K562 (cell line): ENCODE measurements around the gene SCIN. TPM values are rescaled to one million over a fixed set of nuclear protein-coding genes. Genes with fewer than 3 reads are reported as not detected.
A peak's percentile ranks its signal among the peaks of the same experiment; 100 is the strongest.

Experiments used
- ATAC-seq: fragments of 200-7000 bp; cut with Tn5 transposase; 3 replicates; pipeline ENCODE4 v1.9.1; 2020; ENCODE audit warnings: moderate library complexity
- BruUV-seq: library from RNA; stranded (reverse); fragments of 400-500 nt; replicated peaks from 2 replicates; lab custom pipeline; 2021; lab: Mats Ljungman, UMichigan
- CTCF ChIA-PET: fragments of 300-600 bp; formaldehyde crosslinking; extraction: SDS; loops from one replicate; lab custom pipeline; 2021; ENCODE audit warnings: low intra/inter-chr PET ratio; lab: Yijun Ruan, JAX
- POLR2A ChIA-PET: fragments of 300-600, 350-650 bp; sonication (Branson Sonifier 250); formaldehyde crosslinking; extraction: SDS; loops from one replicate; lab custom pipeline; 2021; ENCODE audit warnings: antibody characterized with exemption, inconsistent platforms; lab: Yijun Ruan, JAX
- DNase-seq, 4 experiments: peaks; one replicate each; pipeline versions ENCODE4 v3.0.0 to v3.0.0-alpha.2; 2011 to 2018; ENCODE audit warnings: low spot score in 3 of 4, mixed read lengths in 3 of 4; ENCODE audit errors: extremely low read depth in 1 of 4
- FAIRE-seq: peaks from 2 replicates; lab custom pipeline; 2011; peaks lifted over from hg19 to GRCh38; lab: Jason Lieb, UNC
- H2AFZ ChIP-seq: 2 replicates; pipeline ENCODE4 v1.6.0; 2011; ENCODE audit warnings: low read depth, low read length, control low read depth, inconsistent platforms
- H3K27ac ChIP-seq: fragments of 200-600 bp; 3 replicates; pipeline ENCODE4 v1.8.0; 2011; ENCODE audit warnings: low read depth, mild to moderate bottlenecking, control low read depth, inconsistent platforms, low read length, moderate library complexity, mixed read lengths; ENCODE audit errors: extremely low read depth
- H3K27me3 ChIP-seq, 2 experiments: fragments of 300-600 bp in 1 of 2; 2 replicates in 1 of 2; 3 replicates in 1 of 2; pipeline versions ENCODE4 v1.6.0 to v1.8.0; 2011; ENCODE audit warnings: inconsistent platforms in 2 of 2, low read length in 2 of 2, mild to moderate bottlenecking in 1 of 2, mixed read lengths in 1 of 2, moderate library complexity in 1 of 2; ENCODE audit not compliant: control insufficient read depth in 2 of 2, insufficient read depth in 2 of 2
- H3K36me3 ChIP-seq: fragments of 300-600 bp; 3 replicates; pipeline ENCODE4 v1.8.0; 2011; ENCODE audit warnings: mild to moderate bottlenecking, low read length, inconsistent platforms; ENCODE audit not compliant: control insufficient read depth, insufficient read depth
- H3K4me1 ChIP-seq, 2 experiments: fragments of 200-600 bp in 1 of 2; replicated peaks in 1 of 2; 2 replicates in 1 of 2; 3 replicates in 1 of 2; pipeline versions ENCODE4 v1.5.1 to v1.8.0; 2011; ENCODE audit warnings: inconsistent platforms in 2 of 2, low read length in 2 of 2, mild to moderate bottlenecking in 1 of 2, mixed read lengths in 1 of 2, moderate library complexity in 1 of 2; ENCODE audit not compliant: control insufficient read depth in 2 of 2, insufficient read depth in 2 of 2
- H3K4me2 ChIP-seq: 2 replicates; pipeline ENCODE4 v1.6.1; 2011; ENCODE audit warnings: low read length, control low read depth, inconsistent platforms, mixed read lengths; ENCODE audit not compliant: insufficient read depth
- H3K4me3 ChIP-seq: fragments of 200-600 bp; sonication (generic), shearing (Covaris generic); 2 replicates; pipeline ENCODE4 v1.5.1; 2016; ENCODE audit warnings: control low read depth, inconsistent platforms
- H3K79me2 ChIP-seq: fragments of 200-600 bp; 3 replicates; pipeline ENCODE4 v1.8.0; 2011; ENCODE audit warnings: low read length, inconsistent platforms; ENCODE audit not compliant: control insufficient read depth, insufficient read depth
- H3K9ac ChIP-seq, 2 experiments: 2 replicates each; pipeline versions ENCODE4 v1.6.0 to v1.6.1; 2011; ENCODE audit warnings: low read depth in 2 of 2, low read length in 2 of 2, control low read depth in 1 of 2, inconsistent platforms in 1 of 2, mild to moderate bottlenecking in 1 of 2, mixed read lengths in 1 of 2; ENCODE audit not compliant: insufficient read depth in 1 of 2
- H3K9me1 ChIP-seq: one replicate; pipeline ENCODE4 v1.6.0; 2011; ENCODE audit warnings: inconsistent platforms, mild to moderate bottlenecking, low read length, moderate library complexity; ENCODE audit not compliant: control insufficient read depth, insufficient read depth
- H3K9me3 ChIP-seq: replicated peaks from 2 replicates; pipeline ENCODE4 v1.5.1; 2011; ENCODE audit warnings: low read depth, low read length, inconsistent platforms; ENCODE audit not compliant: control insufficient read depth, insufficient read depth
- H4K20me1 ChIP-seq: replicated peaks from 2 replicates; pipeline ENCODE4 v1.6.1; 2011; ENCODE audit warnings: low read length, inconsistent platforms, mixed read lengths; ENCODE audit not compliant: control insufficient read depth, insufficient read depth
- CBFB ChIP-seq: sonication (generic); formaldehyde crosslinking; IDR thresholded peaks from 2 replicates; pipeline ENCODE4 v1.4.0; 2020; ENCODE audit warnings: mild to moderate bottlenecking, missing genetic modification reagents
- CHD4 ChIP-seq: fragments of 200-600 bp; sonication (generic); IDR thresholded peaks from 3 replicates; pipeline ENCODE4 v1.6.1; 2012; ENCODE audit warnings: low read depth, mild to moderate bottlenecking, mixed read lengths, low read length, inconsistent platforms; ENCODE audit not compliant: insufficient read depth, insufficient replicate concordance, poor library complexity, severe bottlenecking
- HBP1 ChIP-seq: fragments of 450-650 bp; formaldehyde crosslinking; IDR thresholded peaks from 2 replicates; pipeline ENCODE4 v1.4.0; 2022; ENCODE audit warnings: missing genetic modification characterization
- HDAC1 ChIP-seq, 2 experiments: fragments of 450-650 bp; IDR thresholded peaks; 2 replicates each; pipeline ENCODE4 v1.6.1; 2016 to 2017; ENCODE audit warnings: inconsistent platforms in 1 of 2, mild to moderate bottlenecking in 1 of 2, moderate library complexity in 1 of 2
- HMGXB4 ChIP-seq: sonication (generic); formaldehyde crosslinking; IDR thresholded peaks from 2 replicates; pipeline ENCODE4 v1.8.1; 2023; ENCODE audit warnings: mild to moderate bottlenecking, missing genetic modification reagents
- POLR2B ChIP-seq: fragments of 450-650 bp; IDR thresholded peaks from 2 replicates; pipeline ENCODE4 v1.6.1; 2018; ENCODE audit warnings: low read depth; ENCODE audit not compliant: partially characterized antibody
- ZC3H4 ChIP-seq: sonication (generic); formaldehyde crosslinking; IDR thresholded peaks from 2 replicates; pipeline ENCODE4 v1.9.0; 2021; ENCODE audit warnings: missing genetic modification reagents, borderline replicate concordance
- ZNF140 ChIP-seq: fragments of 250-450 bp; sonication (Bioruptor Pico); IDR thresholded peaks from 2 replicates; pipeline ENCODE4 v1.8.0; 2021; ENCODE audit warnings: moderate library complexity, mild to moderate bottlenecking, inconsistent platforms
- ZNF165 ChIP-seq: fragments of 250-450 bp; sonication (Bioruptor Pico); IDR thresholded peaks from 2 replicates; pipeline ENCODE4 v1.4.0; 2020; ENCODE audit warnings: borderline replicate concordance
- ZNF174 ChIP-seq: fragments of 250-450 bp; sonication (Bioruptor Pico); IDR thresholded peaks from 2 replicates; pipeline ENCODE4 v1.4.0; 2020; ENCODE audit warnings: mild to moderate bottlenecking
- ZNF175 ChIP-seq: fragments of 200-800 bp; sonication (Bioruptor generic); IDR thresholded peaks from 2 replicates; pipeline ENCODE4 v1.6.1; 2016; ENCODE audit warnings: low read depth, mild to moderate bottlenecking, missing genetic modification characterization, missing compliant biosample characterization
- ZNF280B ChIP-seq: fragments of 250-450 bp; sonication (Bioruptor Pico); IDR thresholded peaks from 2 replicates; pipeline ENCODE4 v1.5.1; 2021; ENCODE audit warnings: mild to moderate bottlenecking
- WGBS: fragments of 100-300 bp; shearing (Covaris generic); methylation state at CpG from one replicate; pipeline ENCODE4 v1.1.6; 2016; ENCODE audit warnings: low coverage, mixed read lengths; ENCODE audit not compliant: insufficient coverage; ENCODE audit errors: missing lambda C conversion rate; 5-methylcytosine and 5-hydroxymethylcytosine counted together
- in situ Hi-C: fragments of 300-500 bp; cut with MboI; formaldehyde crosslinking; loops from 4 replicates; pipeline ENCODE4 v1.15.0; 2018; ENCODE audit warnings: inconsistent platforms, mixed read lengths
- intact Hi-C: fragments of 100-400 bp; cut with micrococcal nuclease; formaldehyde crosslinking; loops from 2 replicates; pipeline ENCODE4 v1.14.2; 2022
- polyA plus RNA-seq, 8 experiments: library from polyadenylated mRNA; depleted of rRNA in 4 of 8; stranded (reverse) in 5 of 8; unstranded in 3 of 8; fragments of >200 nt; fragmentation: Nextera tagmentation in 2 of 8; fragmentation: Illumina TruSeq in 1 of 8; extraction: Ambion mirVana in 2 of 8; extraction: Trizol in 1 of 8; gene quantifications; 2 replicates each; pipeline versions ENCODE4 v1.2.1 to v1.2.3, GENCODE V29; 2011 to 2014; ENCODE audit warnings: inconsistent platforms in 1 of 8, missing spikeins in 1 of 8
- total RNA-seq, 7 experiments: library from RNA; depleted of rRNA in 6 of 7; stranded (reverse); fragments of >200 nt in 6 of 7; fragmentation: Illumina TruSeq in 2 of 7; extraction: Trizol in 2 of 7; gene quantifications; 2 replicates each; pipeline versions ENCODE4 v1.2.1 to v1.2.3, GENCODE V29; 2011 to 2021; ENCODE audit warnings: low replicate concordance in 1 of 7

SCIN gene
- total and polyA plus RNA-seq, 9 of the 15 experiments (the other 6 are each of a cell fraction or from before 2014, with no cell fraction given), result 0.67 to 18.2 (median 10.6) TPM

- TF ChIP-seq POLR2B (peak; percentile 99), ZNF175 (CRISPR knock-in tag) (no peak), CBFB (CRISPR knock-in tag) (no peak), ZC3H4 (peak; percentile 95; the same call in 1 of the 2 replicates), CHD4 (peak; percentile 76), HDAC1 (IDR thresholded peaks at IDR 0.05) (peak in 1 of 2 experiments; percentile 62; a peak in 2 of 4 replicates)
Observed at GRCh38 chr7:12686891-12687717, 116.6 kb downstream of the SCIN start, which contains the start of gene ARL4A (continued).

GRCh38 chr7:12687718-12688171, 117.2 kb downstream of the SCIN start:
- Histone ChIP-seq H3K9ac (peak overlapping the region; percentile 81 to 97), H3K27ac (peak overlapping the region; percentile 66), H2AFZ (no peak overlapping the region), H4K20me1 (peaks cover 29% of the 10 kb centered on the region), H3K4me1 (peaks cover 8 to 9% of the 10 kb centered on the region in 2 experiments; a peak in 3 of 5 replicates), H3K4me3 (peak overlapping the region; percentile 61), H3K27me3 (no peaks in the 10 kb centered on the region), H3K4me2 (peak overlapping the region; percentile 84), H3K9me3 (peaks cover 2% of the 10 kb centered on the region; the same call in 1 of the 2 replicates), H3K79me2 (peaks cover 63% of the 10 kb centered on the region), H3K9me1 (no peaks in the 10 kb centered on the region), H3K36me3 (peaks cover 41% of the 10 kb centered on the region)
- FAIRE-seq, result no peak
- no peak for DNase-seq
- intact Hi-C loops (loop anchor here (1.0 to 10.0 kb wide), 9 partner anchors 28 to 576 kb away; partner anchors contain the start of gene VWDE), in situ Hi-C loops (no loop called here)
- no peak for ATAC-seq
- POLR2A ChIA-PET, result interaction anchor here (0.9 to 2.4 kb wide), 10 partner anchors 9 to 430 kb away, joined by 3 to 13 read pairs (median 6); no protein-coding TSS in a partner anchor
- CTCF ChIA-PET, result interaction anchor here (1.3 to 2.4 kb wide), 2 partner anchors 491 to 575 kb away, joined by 7 to 15 read pairs; no protein-coding TSS in a partner anchor
- BruUV-seq, result no TSS peak
- WGBS, result 0% methylated on average over 12 of the region's 12 CpGs
- TF ChIP-seq ZNF280B (CRISPR knock-in tag), result no peak
- no peak for TF ChIP-seq ZNF140 (CRISPR knock-in tag)
- TF ChIP-seq ZNF165 (CRISPR knock-in tag), result no peak
- peak; percentile 75; the same call in 1 of the 2 replicates for TF ChIP-seq ZNF174 (CRISPR knock-in tag)
- TF ChIP-seq HMGXB4 (CRISPR knock-in tag), result no peak
- TF ChIP-seq HBP1 (CRISPR knock-in tag), result no peak
